ENCODE results near the gene MYO6. TPM values are rescaled to one million over a fixed set of nuclear protein-coding genes. Genes with fewer than 3 reads are reported as not detected.

The MYO6 gene
- total RNA-seq, 1 donor from 2014 or later = 56.1 TPM

GRCh38 chr6:75794351-75794846 is 45.4 kb downstream of the MYO6 start:
- no peak overlapping the region for H3K4me3 ChIP-seq (ENCODE audit: low read depth, low read length)
- no peaks in the 10 kb centered on the region for H3K27me3 ChIP-seq (ENCODE audit: control insufficient read depth, insufficient read depth, low read length)
- no peak for DNase-seq (ENCODE audit: low read depth)
- no peak for TF ChIP-seq CTCF (IDR thresholded peaks at IDR 0.05; ENCODE audit: insufficient read depth, low read length, poor library complexity, severe bottlenecking)
- no peaks in the 10 kb centered on the region for H3K36me3 ChIP-seq (ENCODE audit: control insufficient read depth, insufficient read depth, low read length)

GRCh38 chr6:75794954-75795739 is 46.1 kb downstream of the MYO6 start:
- Histone ChIP-seq H3K36me3 (ENCODE audit: control insufficient read depth, insufficient read depth, low read length) (no peaks in the 10 kb centered on the region), H3K4me3 (ENCODE audit: low read depth, low read length) (no peak overlapping the region), H3K27me3 (ENCODE audit: control insufficient read depth, insufficient read depth, low read length) (no peaks in the 10 kb centered on the region)
- no peak for TF ChIP-seq CTCF (IDR thresholded peaks at IDR 0.05; ENCODE audit: insufficient read depth, low read length, poor library complexity, severe bottlenecking)
- no peak for DNase-seq (ENCODE audit: low read depth)

- Histone ChIP-seq H3K4me3 (ENCODE audit: low read depth, low read length) (no peak overlapping the region), H3K27me3 (ENCODE audit: control insufficient read depth, insufficient read depth, low read length) (no peaks in the 10 kb centered on the region), H3K36me3 (ENCODE audit: control insufficient read depth, insufficient read depth, low read length) (no peaks in the 10 kb centered on the region)
- no peak for DNase-seq (ENCODE audit: low read depth)
- TF ChIP-seq CTCF (IDR thresholded peaks at IDR 0.05; ENCODE audit: insufficient read depth, low read length, poor library complexity, severe bottlenecking) = no peak
These were observed 47.7 kb downstream of the MYO6 start for GRCh38 chr6:75796723-75797122.

GRCh38 chr6:75800133-75800532 is 51.1 kb downstream of the MYO6 start:
- DNase-seq (ENCODE audit: low read depth) = no peak
- H3K27me3 ChIP-seq (ENCODE audit: control insufficient read depth, insufficient read depth, low read length) = no peaks in the 10 kb centered on the region
- no peak overlapping the region for H3K4me3 ChIP-seq (ENCODE audit: low read depth, low read length)
- H3K36me3 ChIP-seq (ENCODE audit: control insufficient read depth, insufficient read depth, low read length) = no peaks in the 10 kb centered on the region
- no peak for TF ChIP-seq CTCF (IDR thresholded peaks at IDR 0.05; ENCODE audit: insufficient read depth, low read length, poor library complexity, severe bottlenecking)

GRCh38 chr6:75800708-75801505 is 51.9 kb downstream of the MYO6 start:
- TF ChIP-seq CTCF (IDR thresholded peaks at IDR 0.05; ENCODE audit: insufficient read depth, low read length, poor library complexity, severe bottlenecking) = no peak
- no peak for DNase-seq (ENCODE audit: low read depth)
- Histone ChIP-seq H3K36me3 (ENCODE audit: control insufficient read depth, insufficient read depth, low read length) (no peaks in the 10 kb centered on the region), H3K27me3 (ENCODE audit: control insufficient read depth, insufficient read depth, low read length) (no peaks in the 10 kb centered on the region), H3K4me3 (ENCODE audit: low read depth, low read length) (no peak overlapping the region)

Measured in kidney epithelial cell (primary cell).